ENCODE measurements around the gene TRPV6. TPM values are rescaled to one million over a fixed set of nuclear protein-coding genes. Genes with fewer than 3 reads are reported as not detected.
A peak's percentile ranks its signal among the peaks of the same experiment; 100 is the strongest.

TRPV6 gene
- total RNA-seq, 2 donors from 2014 or later = 0.21 to 0.45 TPM

- intact Hi-C loops (cut with DNase I, micrococcal nuclease) = no loop called here
- DNase-seq = no peak
- no peak for ATAC-seq
Observed at GRCh38 chr7:142872106-142872675, 13.4 kb downstream of the TRPV6 start.

DNA sequence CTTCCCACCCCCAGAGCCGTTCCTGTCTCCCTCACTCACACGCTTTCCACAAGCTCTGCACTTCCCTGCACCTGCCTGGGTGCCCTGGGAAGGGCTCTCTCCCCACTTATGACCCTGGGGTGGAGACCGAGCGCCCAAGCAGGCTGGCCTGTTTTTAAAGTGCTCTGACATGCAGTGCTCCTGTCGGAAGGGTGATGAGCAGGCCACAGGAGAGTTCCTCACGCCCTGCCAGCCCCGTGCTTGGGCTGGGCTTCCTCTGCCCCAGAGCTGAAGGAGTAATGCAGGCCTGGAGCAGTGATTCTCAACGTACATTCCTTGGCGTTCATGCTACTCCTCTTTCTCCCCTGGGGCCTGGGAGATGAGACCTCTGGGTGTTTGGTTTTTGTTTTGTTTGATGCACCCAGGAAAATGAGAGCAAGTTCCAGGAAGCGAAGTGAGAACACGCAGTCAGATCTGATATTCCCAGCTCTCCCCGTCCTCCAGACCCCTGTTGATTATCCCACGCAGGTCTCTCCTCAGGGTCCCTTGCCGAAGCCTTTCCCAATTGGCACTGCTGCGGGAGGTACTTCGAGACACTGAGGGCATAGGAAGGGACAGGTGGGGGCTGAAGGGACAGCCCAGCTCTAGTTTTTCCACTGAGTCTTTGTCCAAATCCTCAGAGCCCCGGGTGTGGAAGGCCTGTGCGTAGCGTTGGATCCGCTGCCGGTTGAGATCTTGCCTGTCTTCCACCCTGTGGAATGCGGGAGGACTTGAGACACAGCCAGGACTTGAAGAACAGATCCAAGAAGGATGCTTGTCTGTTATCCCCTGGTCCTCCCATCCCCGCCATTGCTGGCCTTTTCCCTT is 14.1 kb downstream of the TRPV6 start:
- ATAC-seq = no peak
- DNase-seq = no peak
- intact Hi-C loops (cut with DNase I, micrococcal nuclease) = no loop called here

GRCh38 chr7:142870566-142871259 is 14.8 kb downstream of the TRPV6 start:
- intact Hi-C loops (cut with DNase I, micrococcal nuclease) = no loop called here
- no peak for ATAC-seq
- no peak for DNase-seq

- intact Hi-C loops (cut with DNase I, micrococcal nuclease) = no loop called here
- DNase-seq (no peak), ATAC-seq (no peak)
Observed at GRCh38 chr7:142870147-142870559, 15.4 kb downstream of the TRPV6 start.

DNA sequence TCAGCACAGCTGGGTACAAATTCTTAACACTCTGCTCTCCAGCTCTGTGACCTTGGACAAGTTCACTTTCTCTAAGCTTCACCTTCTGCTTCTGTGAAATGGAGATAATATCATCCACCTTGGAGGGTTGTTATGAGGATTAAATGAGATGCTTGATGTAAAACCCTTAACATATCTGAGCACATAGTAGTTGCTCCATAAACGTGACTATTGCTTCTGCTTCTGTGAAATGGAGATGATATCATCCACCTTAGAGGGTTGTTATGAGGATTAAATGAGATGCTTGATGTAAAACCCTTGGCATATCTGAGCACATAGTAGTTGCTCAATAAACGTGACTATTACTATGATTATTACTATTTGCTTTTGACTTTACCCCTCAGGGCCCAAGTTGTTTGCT is 16.1 kb downstream of the TRPV6 start:
- ATAC-seq (no peak), DNase-seq (no peak)
- intact Hi-C loops (cut with DNase I, micrococcal nuclease) = no loop called here

GRCh38 chr7:142868986-142869415 is 16.5 kb downstream of the TRPV6 start:
- ATAC-seq (no peak), DNase-seq (no peak)
- intact Hi-C loops (cut with DNase I, micrococcal nuclease) = no loop called here

DNA sequence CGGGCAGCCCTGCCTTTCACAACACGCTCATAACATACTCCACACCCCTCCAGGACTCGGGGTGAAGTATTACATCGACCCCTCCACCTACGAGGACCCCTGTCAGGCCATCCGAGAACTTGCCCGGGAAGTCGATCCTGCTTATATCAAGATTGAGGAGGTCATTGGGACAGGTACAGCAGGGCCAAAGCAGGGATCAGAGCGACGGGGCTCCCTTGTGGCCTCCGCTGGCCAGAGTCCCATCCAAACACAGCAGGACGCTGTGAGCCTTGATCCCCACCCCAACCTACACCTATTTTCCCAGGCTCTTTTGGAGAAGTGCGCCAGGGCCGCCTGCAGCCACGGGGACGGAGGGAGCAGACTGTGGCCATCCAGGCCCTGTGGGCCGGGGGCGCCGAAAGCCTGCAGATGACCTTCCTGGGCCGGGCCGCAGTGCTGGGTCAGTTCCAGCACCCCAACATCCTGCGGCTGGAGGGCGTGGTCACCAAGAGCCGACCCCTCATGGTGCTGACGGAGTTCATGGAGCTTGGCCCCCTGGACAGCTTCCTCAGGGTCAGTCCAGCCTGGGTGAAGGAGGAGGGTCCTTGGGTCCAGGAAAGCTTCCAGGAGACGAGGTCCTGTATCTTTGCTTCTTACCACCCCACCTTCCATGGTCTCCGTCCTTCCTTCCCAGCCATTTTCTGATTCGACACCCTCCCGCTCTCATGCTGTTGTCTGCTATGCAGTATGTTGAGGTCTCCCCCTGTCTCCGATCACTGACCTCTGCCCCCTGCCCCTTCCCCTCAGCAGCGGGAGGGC is 17.2 kb downstream of the TRPV6 start:
- ATAC-seq = no peak
- no peak for DNase-seq
- intact Hi-C loops (cut with DNase I, micrococcal nuclease) = no loop called here

- DNase-seq = no peak
- intact Hi-C loops (cut with DNase I, micrococcal nuclease) = no loop called here
Observed at GRCh38 chr7:142867398-142868187, 18.0 kb downstream of the TRPV6 start.

GRCh38 chr7:142867097-142867378 is 18.5 kb downstream of the TRPV6 start:
- intact Hi-C loops (cut with DNase I, micrococcal nuclease) = no loop called here
- DNase-seq = no peak
- ATAC-seq = no peak

More at GRCh38 chr7:142867398-142868187, 18.0 kb downstream of the TRPV6 start:
- no peak for ATAC-seq

DNA sequence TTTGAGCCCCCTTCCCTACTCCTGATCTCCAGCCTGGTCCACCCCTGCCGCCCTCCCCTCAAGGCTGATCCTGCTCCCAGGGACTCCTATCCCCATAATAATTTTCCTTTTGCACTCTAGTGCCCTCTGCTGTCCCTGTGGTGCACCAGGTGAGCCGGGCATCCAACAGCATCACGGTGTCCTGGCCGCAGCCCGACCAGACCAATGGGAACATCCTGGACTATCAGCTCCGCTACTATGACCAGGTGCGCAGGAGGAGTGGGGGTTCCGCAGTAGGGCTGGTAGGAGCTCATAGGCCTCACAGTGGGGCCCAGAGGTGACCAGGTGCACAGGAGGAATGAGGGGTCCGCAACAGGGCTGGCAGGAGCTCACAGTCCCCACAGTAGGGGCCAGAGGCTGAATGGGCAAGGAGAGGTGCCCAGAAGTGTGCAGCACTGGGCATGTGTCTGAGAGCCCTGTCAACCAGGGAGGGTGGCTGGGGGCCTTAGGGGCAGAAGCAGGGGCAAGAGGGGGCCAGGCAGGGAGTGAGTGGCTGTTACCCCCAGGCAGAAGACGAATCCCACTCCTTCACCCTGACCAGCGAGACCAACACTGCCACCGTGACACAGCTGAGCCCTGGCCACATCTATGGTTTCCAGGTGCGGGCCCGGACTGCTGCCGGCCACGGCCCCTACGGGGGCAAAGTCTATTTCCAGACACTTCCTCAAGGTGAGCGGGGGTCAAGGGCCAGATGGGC is 19.0 kb downstream of the TRPV6 start:
- DNase-seq (peak in 1 of 2 donors; percentile 52), ATAC-seq (peak; percentile 78)
- intact Hi-C loops (cut with DNase I, micrococcal nuclease) = no loop called here

- DNase-seq = no peak
- intact Hi-C loops (cut with DNase I, micrococcal nuclease) = no loop called here
- ATAC-seq = no peak
Observed at GRCh38 chr7:142865766-142866165, 19.8 kb downstream of the TRPV6 start.

DNA sequence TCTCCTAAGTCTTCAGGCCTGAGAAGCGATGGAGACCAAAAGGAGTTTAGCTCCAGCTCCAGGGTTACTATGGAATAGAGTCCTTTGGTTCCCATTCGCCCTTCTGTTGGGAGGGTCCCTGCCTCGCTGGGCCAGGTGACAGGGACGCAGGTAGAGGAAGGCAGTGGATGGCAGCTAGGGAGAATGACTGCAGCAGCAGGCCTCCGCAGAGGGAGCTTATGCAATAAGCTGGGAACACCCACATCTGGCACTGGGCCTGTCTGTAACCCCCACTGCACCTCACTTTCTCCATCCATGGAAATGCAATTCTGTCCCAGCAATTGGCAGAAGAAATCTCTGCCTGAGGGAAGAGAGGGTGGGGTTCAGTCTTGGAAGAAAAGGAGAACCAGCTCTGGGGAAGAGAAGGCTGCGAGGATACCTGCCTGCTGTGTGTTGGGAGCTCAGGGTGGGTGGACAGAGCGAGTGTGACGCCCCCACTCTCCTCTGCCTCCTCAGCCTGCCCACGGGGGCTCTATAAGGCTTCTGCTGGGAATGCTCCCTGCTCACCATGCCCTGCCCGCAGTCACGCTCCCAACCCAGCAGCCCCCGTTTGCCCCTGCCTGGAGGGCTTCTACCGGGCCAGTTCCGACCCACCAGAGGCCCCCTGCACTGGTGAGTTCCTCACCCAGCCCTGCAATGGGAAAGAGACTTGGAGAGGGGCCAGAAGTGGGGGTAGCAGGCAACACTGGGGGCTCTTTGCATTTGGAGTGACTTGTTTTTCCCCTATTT is 20.4 kb downstream of the TRPV6 start:
- DNase-seq (no peak), ATAC-seq (no peak)
- intact Hi-C loops (cut with DNase I, micrococcal nuclease) = no loop called here

DNA sequence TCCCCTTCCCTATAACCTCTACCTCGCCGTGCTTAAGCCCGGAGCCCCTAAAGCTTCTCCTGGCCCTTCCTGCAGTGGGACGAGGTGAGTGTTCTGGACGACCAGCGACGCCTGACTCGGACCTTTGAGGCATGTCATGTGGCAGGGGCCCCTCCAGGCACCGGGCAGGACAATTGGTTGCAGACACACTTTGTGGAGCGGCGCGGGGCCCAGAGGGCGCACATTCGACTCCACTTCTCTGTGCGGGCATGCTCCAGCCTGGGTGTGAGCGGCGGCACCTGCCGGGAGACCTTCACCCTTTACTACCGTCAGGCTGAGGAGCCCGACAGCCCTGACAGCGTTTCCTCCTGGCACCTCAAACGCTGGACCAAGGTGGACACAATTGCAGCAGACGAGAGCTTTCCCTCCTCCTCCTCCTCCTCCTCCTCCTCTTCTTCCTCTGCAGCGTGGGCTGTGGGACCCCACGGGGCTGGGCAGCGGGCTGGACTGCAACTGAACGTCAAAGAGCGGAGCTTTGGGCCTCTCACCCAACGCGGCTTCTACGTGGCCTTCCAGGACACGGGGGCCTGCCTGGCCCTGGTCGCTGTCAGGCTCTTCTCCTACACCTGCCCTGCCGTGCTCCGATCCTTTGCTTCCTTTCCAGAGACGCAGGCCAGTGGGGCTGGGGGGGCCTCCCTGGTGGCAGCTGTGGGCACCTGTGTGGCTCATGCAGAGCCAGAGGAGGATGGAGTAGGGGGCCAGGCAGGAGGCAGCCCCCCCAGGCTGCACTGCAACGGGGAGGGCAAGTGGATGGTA is 21.5 kb downstream of the TRPV6 start:
- ATAC-seq (no peak), DNase-seq (no peak)
- intact Hi-C loops (cut with DNase I, micrococcal nuclease) = no loop called here

- intact Hi-C loops (cut with DNase I, micrococcal nuclease) = no loop called here
- ATAC-seq (no peak), DNase-seq (no peak)
Observed at GRCh38 chr7:142862786-142863400, 22.7 kb downstream of the TRPV6 start.

GRCh38 chr7:142862351-142862750 is 23.2 kb downstream of the TRPV6 start:
- intact Hi-C loops (cut with DNase I, micrococcal nuclease) = no loop called here
- DNase-seq (no peak), ATAC-seq (no peak)

- DNase-seq = no peak
Observed at GRCh38 chr7:142860968-142861367, 24.6 kb downstream of the TRPV6 start.

More at GRCh38 chr7:142860968-142861367, 24.6 kb downstream of the TRPV6 start:
- no peak for ATAC-seq
- intact Hi-C loops (cut with DNase I, micrococcal nuclease) = no loop called here
